Measurements from ENCODE around the gene GPA33. TPM values are rescaled to one million over a fixed set of nuclear protein-coding genes. Genes with fewer than 3 reads are reported as not detected.
"Not testable (repeated sequence)": the region's sequence is repeated elsewhere in the genome, so short reads cannot be mapped to it uniquely, and the experiment has no call there.

Gene GPA33
- total and polyA plus RNA-seq, 5 donors from 2014 or later = 21.0 to 121 (median 56.6) TPM

GRCh38 chr1:167054946-167055630 lies 35.1 kb downstream of the GPA33 start:
- peaks cover 5% of the 10 kb centered on the region for H3K4me1 ChIP-seq (ENCODE audit: control insufficient read depth, insufficient read depth, low read length, poor library complexity, severe bottlenecking)
- H3K4me3 ChIP-seq (ENCODE audit: low read depth, low read length) = no peak overlapping the region
- H3K27ac ChIP-seq (ENCODE audit: insufficient read depth, low read length, poor library complexity, severe bottlenecking) = no peak overlapping the region
- H3K27me3 ChIP-seq (ENCODE audit: control insufficient read depth, insufficient read depth, low read length) = no peaks in the 10 kb centered on the region
- Mint-ChIP-seq H3K9me3 (no peaks in the 10 kb centered on the region), H3K27ac (no peak overlapping the region), H3K36me3 (peaks cover 22% of the 10 kb centered on the region), H3K27me3 (no peaks in the 10 kb centered on the region), H3K4me3 (no peak overlapping the region), H3K4me1 (peaks cover 0 to 10% (median 4%) of the 10 kb centered on the region in 4 donors)
- no peaks in the 10 kb centered on the region for H3K9me3 ChIP-seq (ENCODE audit: control insufficient read depth in 2 of 2, low read length in 2 of 2)
- DNase-seq (no peak), ATAC-seq (ENCODE audit: low read depth in 2 of 2) (no peak)
- peaks cover 45% of the 10 kb centered on the region for H3K36me3 ChIP-seq (ENCODE audit: control insufficient read depth, insufficient read depth, low read length)

GRCh38 chr1:167054531-167054930 lies 35.6 kb downstream of the GPA33 start:
- no peak overlapping the region for H3K4me3 ChIP-seq (ENCODE audit: low read depth, low read length)
- H3K4me1 ChIP-seq (ENCODE audit: control insufficient read depth, insufficient read depth, low read length, poor library complexity, severe bottlenecking) = peaks cover 5% of the 10 kb centered on the region
- Mint-ChIP-seq H3K4me1 (peaks cover 0 to 8% (median 3%) of the 10 kb centered on the region in 4 donors), H3K4me3 (no peak overlapping the region), H3K9me3 (no peaks in the 10 kb centered on the region), H3K27me3 (no peaks in the 10 kb centered on the region), H3K36me3 (peaks cover 26% of the 10 kb centered on the region), H3K27ac (no peak overlapping the region)
- no peaks in the 10 kb centered on the region for H3K9me3 ChIP-seq (ENCODE audit: control insufficient read depth in 2 of 2, low read length in 2 of 2)
- DNase-seq (no peak), ATAC-seq (ENCODE audit: low read depth in 2 of 2) (no peak)
- H3K36me3 ChIP-seq (ENCODE audit: control insufficient read depth, insufficient read depth, low read length) = peaks cover 45% of the 10 kb centered on the region
- no peak overlapping the region for H3K27ac ChIP-seq (ENCODE audit: insufficient read depth, low read length, poor library complexity, severe bottlenecking)
- H3K27me3 ChIP-seq (ENCODE audit: control insufficient read depth, insufficient read depth, low read length) = no peaks in the 10 kb centered on the region

GRCh38 chr1:167052389-167052788 lies 37.8 kb downstream of the GPA33 start:
- no peak for DNase-seq
- peaks cover 2% of the 10 kb centered on the region for H3K27me3 Mint-ChIP-seq
- H3K27me3 ChIP-seq (ENCODE audit: control insufficient read depth, insufficient read depth, low read length) = no peaks in the 10 kb centered on the region
- H3K4me3 Mint-ChIP-seq = no peak overlapping the region
- H3K4me3 ChIP-seq (ENCODE audit: low read depth, low read length) = no peak overlapping the region
- no peaks in the 10 kb centered on the region for H3K9me3 ChIP-seq (ENCODE audit: control insufficient read depth in 2 of 2, low read length in 2 of 2)
- peak overlapping the region in 1 of 3 donors; percentile 46 for H3K27ac Mint-ChIP-seq
- H3K4me1 ChIP-seq (ENCODE audit: control insufficient read depth, insufficient read depth, low read length, poor library complexity, severe bottlenecking) = no peaks in the 10 kb centered on the region
- peaks cover 29% of the 10 kb centered on the region for H3K36me3 Mint-ChIP-seq
- H3K9me3 Mint-ChIP-seq = no peaks in the 10 kb centered on the region
- H3K4me1 Mint-ChIP-seq = no peaks in the 10 kb centered on the region
- peaks cover 45% of the 10 kb centered on the region for H3K36me3 ChIP-seq (ENCODE audit: control insufficient read depth, insufficient read depth, low read length)
- no peak overlapping the region for H3K27ac ChIP-seq (ENCODE audit: insufficient read depth, low read length, poor library complexity, severe bottlenecking)
- no peak for ATAC-seq (ENCODE audit: low read depth in 2 of 2)

GRCh38 chr1:167051907-167052306 lies 38.3 kb downstream of the GPA33 start:
- H3K36me3 Mint-ChIP-seq = peaks cover 29% of the 10 kb centered on the region
- H3K27me3 Mint-ChIP-seq = peaks cover 5% of the 10 kb centered on the region
- no peaks in the 10 kb centered on the region for H3K9me3 ChIP-seq (ENCODE audit: control insufficient read depth in 2 of 2, low read length in 2 of 2)
- no peaks in the 10 kb centered on the region for H3K4me1 ChIP-seq (ENCODE audit: control insufficient read depth, insufficient read depth, low read length, poor library complexity, severe bottlenecking)
- peak overlapping the region in 2 of 3 donors; percentile 46 to 67 for H3K27ac Mint-ChIP-seq
- no peak overlapping the region for H3K4me3 ChIP-seq (ENCODE audit: low read depth, low read length)
- ATAC-seq (ENCODE audit: low read depth in 2 of 2) (no peak), DNase-seq (no peak)
- H3K27me3 ChIP-seq (ENCODE audit: control insufficient read depth, insufficient read depth, low read length) = no peaks in the 10 kb centered on the region
- no peak overlapping the region for H3K27ac ChIP-seq (ENCODE audit: insufficient read depth, low read length, poor library complexity, severe bottlenecking)
- peaks cover 45% of the 10 kb centered on the region for H3K36me3 ChIP-seq (ENCODE audit: control insufficient read depth, insufficient read depth, low read length)
- no peaks in the 10 kb centered on the region for H3K4me1 Mint-ChIP-seq
- no peak overlapping the region for H3K4me3 Mint-ChIP-seq
- no peaks in the 10 kb centered on the region for H3K9me3 Mint-ChIP-seq

- DNase-seq (peak; percentile 37 to 85 (median 66)), ATAC-seq (ENCODE audit: low read depth in 2 of 2) (peak; percentile 86 to 92)
- peaks cover 13% of the 10 kb centered on the region for H3K27me3 ChIP-seq (ENCODE audit: control insufficient read depth, insufficient read depth, low read length)
- peaks cover 8 to 24% (median 14%) of the 10 kb centered on the region in 4 donors for H3K4me1 Mint-ChIP-seq
- peak overlapping the region; percentile 83 to 92 (median 87) for H3K4me3 Mint-ChIP-seq
- H3K36me3 Mint-ChIP-seq = peaks cover 4% of the 10 kb centered on the region
- H3K27me3 Mint-ChIP-seq = peaks cover 41% of the 10 kb centered on the region
- H3K4me1 ChIP-seq (ENCODE audit: control insufficient read depth, insufficient read depth, low read length, poor library complexity, severe bottlenecking) = peaks cover 14% of the 10 kb centered on the region
- peak overlapping the region; percentile 48 to 93 (median 91) for H3K27ac Mint-ChIP-seq
- peak overlapping the region; percentile 7 for H3K27ac ChIP-seq (ENCODE audit: insufficient read depth, low read length, poor library complexity, severe bottlenecking)
- H3K4me3 ChIP-seq (ENCODE audit: low read depth, low read length) = peak overlapping the region; percentile 90
- H3K9me3 Mint-ChIP-seq = no peaks in the 10 kb centered on the region
- H3K36me3 ChIP-seq (ENCODE audit: control insufficient read depth, insufficient read depth, low read length) = no peaks in the 10 kb centered on the region
- no peaks in the 10 kb centered on the region for H3K9me3 ChIP-seq (ENCODE audit: control insufficient read depth in 2 of 2, low read length in 2 of 2)
These were observed 46.3 kb downstream of the GPA33 start for GRCh38 chr1:167043752-167044488.

- DNase-seq = no peak
- no peak overlapping the region for H3K4me3 Mint-ChIP-seq
- H3K27ac Mint-ChIP-seq = no peak overlapping the region
- no peaks in the 10 kb centered on the region for H3K36me3 Mint-ChIP-seq
- peaks cover 14% of the 10 kb centered on the region for H3K27me3 Mint-ChIP-seq
- Histone ChIP-seq H3K4me1 (ENCODE audit: control insufficient read depth, insufficient read depth, low read length, poor library complexity, severe bottlenecking) (no peaks in the 10 kb centered on the region), H3K27me3 (ENCODE audit: control insufficient read depth, insufficient read depth, low read length) (peaks cover 12% of the 10 kb centered on the region), H3K36me3 (ENCODE audit: control insufficient read depth, insufficient read depth, low read length) (no peaks in the 10 kb centered on the region), H3K27ac (ENCODE audit: insufficient read depth, low read length, poor library complexity, severe bottlenecking) (no peak overlapping the region), H3K4me3 (ENCODE audit: low read depth, low read length) (no peak overlapping the region), H3K9me3 (ENCODE audit: control insufficient read depth in 2 of 2, low read length in 2 of 2) (no peaks in the 10 kb centered on the region)
- H3K9me3 Mint-ChIP-seq = peaks cover 0 to 2% (median 0%) of the 10 kb centered on the region in 7 donors
- ATAC-seq (ENCODE audit: low read depth in 2 of 2) = no peak
- H3K4me1 Mint-ChIP-seq = no peaks in the 10 kb centered on the region
These were observed 56.5 kb downstream of the GPA33 start for GRCh38 chr1:167033646-167034045.

- peaks cover 42% of the 10 kb centered on the region for H3K27me3 Mint-ChIP-seq
- not testable (repeated sequence) for H3K4me3 ChIP-seq (ENCODE audit: low read depth, low read length); H3K9me3 ChIP-seq (ENCODE audit: control insufficient read depth in 2 of 2, low read length in 2 of 2); H3K27ac ChIP-seq (ENCODE audit: insufficient read depth, low read length, poor library complexity, severe bottlenecking); DNase-seq; H3K9me3 Mint-ChIP-seq; H3K4me3 Mint-ChIP-seq; H3K36me3 ChIP-seq (ENCODE audit: control insufficient read depth, insufficient read depth, low read length); ATAC-seq (ENCODE audit: low read depth in 2 of 2); H3K27ac Mint-ChIP-seq; H3K4me1 ChIP-seq (ENCODE audit: control insufficient read depth, insufficient read depth, low read length, poor library complexity, severe bottlenecking); H3K36me3 Mint-ChIP-seq; H3K4me1 Mint-ChIP-seq
- H3K27me3 ChIP-seq (ENCODE audit: control insufficient read depth, insufficient read depth, low read length) = peaks cover 13% of the 10 kb centered on the region
These were observed 60.6 kb downstream of the GPA33 start for GRCh38 chr1:167029553-167029952.
